Measurements from ENCODE around the gene USP22. TPM values are rescaled to one million over a fixed set of nuclear protein-coding genes. Genes with fewer than 3 reads are reported as not detected.
A peak's percentile ranks its signal among the peaks of the same experiment; 100 is the strongest.

Gene USP22
- total RNA-seq, 3 donors from 2014 or later (not counting 1 experiment from before 2014, with no cell fraction given) = 121 to 155 (median 140) TPM

- Mint-ChIP-seq H3K27ac (no peak overlapping the region), H3K27me3 (ENCODE audit: low read depth in 2 of 2) (no peaks in the 10 kb centered on the region), H3K4me1 (peaks cover 6 to 7% of the 10 kb centered on the region in 2 donors), H3K4me3 (no peak overlapping the region), H3K36me3 (no peaks in the 10 kb centered on the region), H3K9me3 (no peaks in the 10 kb centered on the region)
- Histone ChIP-seq H3K4me3 (ENCODE audit: low read length) (no peak overlapping the region), H3K36me3 (ENCODE audit: control insufficient read depth, insufficient read depth, low read length) (no peaks in the 10 kb centered on the region), H3K9me3 (ENCODE audit: control insufficient read depth, insufficient read depth, low read length) (no peaks in the 10 kb centered on the region), H3K27ac (ENCODE audit: low read length) (no peak overlapping the region), H3K27me3 (ENCODE audit: control insufficient read depth, insufficient read depth, low read length) (no peaks in the 10 kb centered on the region), H3K4me1 (ENCODE audit: control insufficient read depth, insufficient read depth, low read length) (no peaks in the 10 kb centered on the region)
- no peak for DNase-seq
- ATAC-seq = no peak
- intact Hi-C loops (cut with micrococcal nuclease) = loop anchor here (5.0 kb wide), 1 partner anchor 767 kb away; no protein-coding TSS in a partner anchor
- 84% methylated on average over 5 of the region's 6 CpGs for WGBS (ENCODE audit: insufficient coverage)
- no peak for TF ChIP-seq CTCF (IDR thresholded peaks at IDR 0.05)
Observed at GRCh38 chr17:20994779-20995149, 48.0 kb downstream of the USP22 start.

DNA sequence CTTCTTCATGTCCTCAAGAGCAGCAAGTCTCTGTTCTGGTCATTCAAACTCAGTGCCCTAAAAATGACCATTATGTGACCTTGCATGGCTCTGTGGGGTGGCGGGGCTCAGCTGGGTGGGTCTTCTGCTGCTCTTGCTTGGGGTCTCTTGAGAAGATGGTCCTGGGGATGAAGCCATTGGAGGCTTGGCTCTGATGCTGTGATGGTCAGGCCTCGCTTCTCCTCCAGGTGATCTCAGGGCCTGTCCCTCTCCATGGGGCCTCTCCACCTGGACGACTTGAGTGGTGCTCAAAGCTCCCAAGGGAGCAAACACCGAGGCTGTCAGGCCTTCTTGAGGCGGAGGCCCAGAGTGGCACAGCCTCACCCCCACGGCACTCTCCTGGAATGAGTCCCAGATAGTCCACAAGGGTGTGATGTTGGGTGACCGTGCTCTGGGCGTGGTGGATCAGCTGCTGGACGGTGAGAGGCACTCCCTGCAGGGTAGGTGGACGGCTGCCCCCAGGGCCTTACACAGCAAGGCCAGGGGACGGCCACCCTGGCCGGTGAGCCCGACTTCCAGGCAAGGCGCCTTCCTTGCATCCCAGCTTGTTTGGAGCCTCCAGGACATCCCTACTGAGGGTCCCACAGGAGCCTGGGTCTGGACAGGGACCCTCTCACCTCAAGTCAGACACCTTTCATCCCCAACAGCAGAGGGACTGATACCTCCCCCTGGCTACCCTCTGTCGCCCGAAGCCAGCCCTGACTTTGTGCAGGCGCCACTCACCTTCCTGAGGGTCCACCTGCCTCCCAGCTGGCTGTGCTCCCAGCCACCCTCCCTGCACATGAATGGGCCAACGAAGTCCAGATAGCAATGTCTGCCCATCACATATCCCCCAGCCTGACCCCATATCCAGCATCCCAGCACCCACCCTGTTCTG is 48.7 kb downstream of the USP22 start:
- Histone ChIP-seq H3K4me1 (ENCODE audit: control insufficient read depth, insufficient read depth, low read length) (no peaks in the 10 kb centered on the region), H3K27ac (ENCODE audit: low read length) (no peak overlapping the region), H3K9me3 (ENCODE audit: control insufficient read depth, insufficient read depth, low read length) (no peaks in the 10 kb centered on the region), H3K4me3 (ENCODE audit: low read length) (no peak overlapping the region), H3K36me3 (ENCODE audit: control insufficient read depth, insufficient read depth, low read length) (no peaks in the 10 kb centered on the region), H3K27me3 (ENCODE audit: control insufficient read depth, insufficient read depth, low read length) (no peaks in the 10 kb centered on the region)
- Mint-ChIP-seq H3K36me3 (no peaks in the 10 kb centered on the region), H3K27ac (no peak overlapping the region), H3K27me3 (ENCODE audit: low read depth in 2 of 2) (no peaks in the 10 kb centered on the region), H3K4me1 (peaks cover 6 to 7% of the 10 kb centered on the region in 2 donors), H3K9me3 (no peaks in the 10 kb centered on the region), H3K4me3 (no peak overlapping the region)
- no peak for ATAC-seq
- no peak for TF ChIP-seq CTCF (IDR thresholded peaks at IDR 0.05)
- intact Hi-C loops (cut with micrococcal nuclease) = loop anchor here (5.0 kb wide), 1 partner anchor 767 kb away; no protein-coding TSS in a partner anchor
- WGBS (ENCODE audit: insufficient coverage) = 91% methylated on average over 18 of the region's 18 CpGs
- no peak for DNase-seq

DNA sequence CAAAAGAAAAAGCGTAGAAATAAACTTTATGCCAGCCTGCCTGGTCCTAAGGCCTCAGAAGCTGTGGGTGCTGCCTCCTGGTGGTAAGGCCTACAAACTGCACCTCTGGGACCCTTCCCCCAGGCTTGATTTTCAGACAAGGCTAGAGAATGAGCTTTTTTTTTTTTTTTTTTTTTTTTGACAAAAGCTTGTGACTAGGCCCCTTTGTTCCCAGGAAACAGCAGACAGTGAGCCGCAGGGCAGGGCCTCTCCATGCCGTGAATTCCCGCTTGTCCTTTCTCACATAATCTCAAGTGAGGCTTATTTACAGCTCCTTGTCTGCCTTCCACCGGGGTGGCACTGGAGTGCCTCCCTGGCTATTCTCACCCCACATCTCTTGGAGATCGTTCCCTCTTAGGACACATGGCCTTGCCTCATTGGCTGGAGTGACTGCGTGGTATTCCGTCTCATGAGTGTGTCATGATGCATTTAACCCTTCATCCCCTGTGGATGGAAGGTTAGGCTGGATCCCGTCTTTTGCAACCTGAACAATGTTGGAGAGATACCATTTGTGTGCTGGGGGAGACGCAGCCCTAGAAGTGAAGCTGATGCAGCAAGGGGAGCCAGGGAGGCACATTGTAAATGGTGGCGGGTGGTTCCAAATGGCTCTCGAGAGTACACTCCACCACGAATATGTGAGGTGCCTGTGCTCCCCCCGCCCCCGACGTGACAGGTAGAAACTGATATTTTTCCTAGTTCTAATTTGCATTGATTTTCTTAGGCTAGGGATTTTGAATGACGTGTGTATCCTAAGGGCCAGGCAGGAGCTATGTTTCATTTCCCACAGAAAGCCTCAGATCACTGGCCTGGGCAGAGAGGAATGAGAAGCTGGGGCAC is 49.6 kb downstream of the USP22 start:
- H3K4me3 Mint-ChIP-seq = no peak overlapping the region
- intact Hi-C loops (cut with micrococcal nuclease) = loop anchor here (5.0 kb wide), 1 partner anchor 766 kb away; no protein-coding TSS in a partner anchor
- H3K27me3 Mint-ChIP-seq (ENCODE audit: low read depth in 2 of 2) = no peaks in the 10 kb centered on the region
- no peak overlapping the region for H3K27ac ChIP-seq (ENCODE audit: low read length)
- no peaks in the 10 kb centered on the region for H3K9me3 ChIP-seq (ENCODE audit: control insufficient read depth, insufficient read depth, low read length)
- H3K27me3 ChIP-seq (ENCODE audit: control insufficient read depth, insufficient read depth, low read length) = no peaks in the 10 kb centered on the region
- H3K4me1 Mint-ChIP-seq = no peaks in the 10 kb centered on the region
- H3K4me1 ChIP-seq (ENCODE audit: control insufficient read depth, insufficient read depth, low read length) = no peaks in the 10 kb centered on the region
- peak; percentile 73 to 97 (median 86) for ATAC-seq
- no peak overlapping the region for H3K4me3 ChIP-seq (ENCODE audit: low read length)
- 78% methylated on average over 17 of the region's 17 CpGs for WGBS (ENCODE audit: insufficient coverage)
- peak; percentile 86 for TF ChIP-seq CTCF (IDR thresholded peaks at IDR 0.05)
- DNase-seq = peak; percentile 49 to 82
- no peak overlapping the region for H3K27ac Mint-ChIP-seq
- H3K36me3 ChIP-seq (ENCODE audit: control insufficient read depth, insufficient read depth, low read length) = no peaks in the 10 kb centered on the region
- no peaks in the 10 kb centered on the region for H3K36me3 Mint-ChIP-seq
- H3K9me3 Mint-ChIP-seq = no peaks in the 10 kb centered on the region

Measured in natural killer cell (primary cell).